Dendritic cell treated with granulocyte-macrophage colony-stimulating factor and Interleukin-4, amounts not matched to agents 40 ng/mL and 50 ng/mL, for 4 days (primary cell): ENCODE results near the gene PLAGL1.
"Not testable (repeated sequence)": the region's sequence is repeated elsewhere in the genome, so short reads cannot be mapped to it uniquely, and the experiment has no call there.

Source experiments
- H3K27ac Mint-ChIP-seq: one replicate; pipeline ENCODE4 v1.8.0; 2022; ENCODE audit warnings: mild to moderate bottlenecking, mixed read lengths
- H3K27me3 Mint-ChIP-seq: one replicate; pipeline ENCODE4 v1.8.0; 2022; ENCODE audit warnings: mild to moderate bottlenecking, mixed read lengths
- H3K36me3 Mint-ChIP-seq: one replicate; pipeline ENCODE4 v1.8.0; 2022; ENCODE audit warnings: low read depth, mixed read lengths
- H3K4me1 Mint-ChIP-seq: one replicate; pipeline ENCODE4 v1.8.0; 2022; ENCODE audit warnings: low read depth, mixed read lengths
- H3K4me3 Mint-ChIP-seq: one replicate; pipeline ENCODE4 v1.8.0; 2022; ENCODE audit warnings: mild to moderate bottlenecking, moderate library complexity, mixed read lengths
- H3K9me3 Mint-ChIP-seq: one replicate; pipeline ENCODE4 v1.8.0; 2022; ENCODE audit warnings: mixed read lengths
- intact Hi-C: fragments of 100-400 bp; cut with micrococcal nuclease; formaldehyde crosslinking; loops from one replicate; pipeline ENCODE4 v1.15.0; 2022

The PLAGL1 gene

DNA sequence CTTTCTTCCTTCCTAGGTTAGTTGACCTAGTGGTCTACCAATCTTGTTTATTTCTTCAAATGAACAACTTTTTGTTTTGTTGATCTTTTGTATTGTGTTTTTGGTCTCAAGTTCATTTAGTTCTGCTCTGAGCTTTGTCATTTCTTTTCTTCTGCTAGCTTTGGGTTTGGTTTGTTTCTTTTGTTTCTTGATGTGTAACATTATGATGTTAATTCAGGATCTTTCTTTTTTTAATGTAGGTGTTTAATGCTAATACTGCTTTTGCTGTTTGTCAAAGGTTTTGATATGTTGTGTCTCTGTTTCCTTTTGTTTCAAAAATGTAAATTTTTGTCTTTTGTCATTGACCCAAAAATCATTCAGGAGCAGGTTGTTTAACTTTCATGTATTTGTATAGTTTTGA lies 78.1 kb downstream of the PLAGL1 start:
- peaks cover 30% of the 10 kb centered on the region for H3K9me3 Mint-ChIP-seq
- H3K27me3 Mint-ChIP-seq, result no peaks in the 10 kb centered on the region
- H3K36me3 Mint-ChIP-seq, result no peaks in the 10 kb centered on the region
- H3K27ac Mint-ChIP-seq, result no peak overlapping the region
- H3K4me1 Mint-ChIP-seq, result peaks cover 5% of the 10 kb centered on the region
- H3K4me3 Mint-ChIP-seq, result no peak overlapping the region
- intact Hi-C loops, result no loop called here

DNA sequence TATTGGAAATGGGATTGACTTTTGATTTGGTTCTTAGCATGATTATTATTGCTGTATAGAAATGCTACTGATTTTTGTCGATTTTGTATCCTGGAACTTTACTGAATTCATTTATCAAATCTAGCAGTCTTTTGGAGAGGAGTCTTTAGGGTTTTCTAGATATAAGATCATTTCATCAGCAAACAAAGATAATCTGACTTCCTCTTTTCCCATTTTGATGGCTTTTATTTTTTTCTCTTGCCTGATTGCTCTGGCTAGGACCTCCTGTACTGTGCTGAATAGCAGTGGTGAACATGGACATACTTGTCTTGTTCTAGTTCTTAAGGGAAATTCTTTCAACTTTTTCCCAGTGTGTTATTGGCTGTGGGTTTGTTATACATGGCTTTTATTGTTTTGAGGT lies 79.2 kb downstream of the PLAGL1 start:
- intact Hi-C loops, result no loop called here
- Mint-ChIP-seq H3K27me3 (no peaks in the 10 kb centered on the region), H3K27ac (no peak overlapping the region), H3K9me3 (peaks cover 30% of the 10 kb centered on the region), H3K4me1 (peaks cover 5% of the 10 kb centered on the region), H3K4me3 (no peak overlapping the region), H3K36me3 (no peaks in the 10 kb centered on the region)

GRCh38 chr6:143917026-143917425 lies 91.0 kb downstream of the PLAGL1 start:
- H3K4me1 Mint-ChIP-seq, H3K27me3 Mint-ChIP-seq, intact Hi-C loops, H3K4me3 Mint-ChIP-seq, H3K27ac Mint-ChIP-seq: not testable (repeated sequence)
- Mint-ChIP-seq H3K36me3 (peaks cover 11% of the 10 kb centered on the region), H3K9me3 (peaks cover 32% of the 10 kb centered on the region)

DNA sequence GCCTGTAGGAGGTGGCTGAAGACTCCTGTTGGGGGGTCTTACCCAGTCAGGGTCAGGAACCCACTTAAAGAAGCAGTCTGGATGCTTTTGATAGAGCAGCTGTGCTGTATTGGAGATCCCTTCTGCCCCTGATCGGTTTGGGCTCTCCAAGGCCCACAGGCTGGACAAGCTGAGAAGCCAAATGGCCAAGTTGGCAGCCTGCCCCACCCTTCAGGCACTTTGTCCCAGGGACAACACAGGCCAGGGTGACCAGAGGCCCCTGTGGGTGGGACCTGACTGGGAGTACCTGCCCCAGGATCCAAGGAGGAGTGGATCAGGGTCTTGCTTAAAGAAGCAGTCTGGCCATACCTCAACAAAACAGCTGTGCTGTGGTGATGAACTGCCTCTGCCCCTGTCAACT lies 95.4 kb downstream of the PLAGL1 start:
- H3K27me3 Mint-ChIP-seq, result no peaks in the 10 kb centered on the region
- no peaks in the 10 kb centered on the region for H3K36me3 Mint-ChIP-seq
- H3K27ac Mint-ChIP-seq, result no peak overlapping the region
- H3K4me3 Mint-ChIP-seq, result no peak overlapping the region
- H3K4me1 Mint-ChIP-seq, result no peaks in the 10 kb centered on the region
- H3K9me3 Mint-ChIP-seq, result peaks cover 42% of the 10 kb centered on the region
- intact Hi-C loops, result no loop called here

GRCh38 chr6:143911028-143911427 lies 97.0 kb downstream of the PLAGL1 start:
- intact Hi-C loops, result no loop called here
- Mint-ChIP-seq H3K9me3 (peaks cover 33% of the 10 kb centered on the region), H3K27ac (no peak overlapping the region), H3K36me3 (no peaks in the 10 kb centered on the region), H3K27me3 (no peaks in the 10 kb centered on the region), H3K4me3 (no peak overlapping the region), H3K4me1 (no peaks in the 10 kb centered on the region)

DNA sequence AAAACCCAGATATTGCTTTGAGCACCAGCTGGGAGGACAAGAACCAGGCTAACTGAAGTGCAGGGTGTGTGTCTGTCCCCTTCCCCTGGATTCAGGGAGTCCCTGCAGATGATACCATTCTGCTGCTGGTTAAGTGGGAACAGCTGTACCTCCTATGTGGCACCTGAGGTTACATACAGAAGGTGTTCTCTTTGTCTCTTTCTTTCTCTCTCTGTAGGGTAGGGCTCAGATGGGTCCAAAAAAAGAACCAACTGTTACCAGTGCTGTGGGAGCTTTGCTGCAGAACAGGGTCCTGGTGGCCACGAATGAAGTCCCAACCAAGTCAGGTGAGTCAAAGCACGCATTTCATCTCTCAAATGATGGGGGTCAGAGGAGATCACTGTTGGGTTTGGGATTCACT lies 105.2 kb downstream of the PLAGL1 start:
- intact Hi-C loops, result no loop called here
- H3K4me3 Mint-ChIP-seq, result no peak overlapping the region
- no peaks in the 10 kb centered on the region for H3K27me3 Mint-ChIP-seq
- H3K9me3 Mint-ChIP-seq, result no peaks in the 10 kb centered on the region
- H3K4me1 Mint-ChIP-seq, result no peaks in the 10 kb centered on the region
- H3K36me3 Mint-ChIP-seq, result no peaks in the 10 kb centered on the region
- no peak overlapping the region for H3K27ac Mint-ChIP-seq

GRCh38 chr6:143901885-143902750 lies 105.9 kb downstream of the PLAGL1 start:
- H3K36me3 Mint-ChIP-seq, result no peaks in the 10 kb centered on the region
- H3K27me3 Mint-ChIP-seq, result no peaks in the 10 kb centered on the region
- intact Hi-C loops, result no loop called here
- no peak overlapping the region for H3K4me3 Mint-ChIP-seq
- no peaks in the 10 kb centered on the region for H3K9me3 Mint-ChIP-seq
- peaks cover 6% of the 10 kb centered on the region for H3K4me1 Mint-ChIP-seq
- no peak overlapping the region for H3K27ac Mint-ChIP-seq

DNA sequence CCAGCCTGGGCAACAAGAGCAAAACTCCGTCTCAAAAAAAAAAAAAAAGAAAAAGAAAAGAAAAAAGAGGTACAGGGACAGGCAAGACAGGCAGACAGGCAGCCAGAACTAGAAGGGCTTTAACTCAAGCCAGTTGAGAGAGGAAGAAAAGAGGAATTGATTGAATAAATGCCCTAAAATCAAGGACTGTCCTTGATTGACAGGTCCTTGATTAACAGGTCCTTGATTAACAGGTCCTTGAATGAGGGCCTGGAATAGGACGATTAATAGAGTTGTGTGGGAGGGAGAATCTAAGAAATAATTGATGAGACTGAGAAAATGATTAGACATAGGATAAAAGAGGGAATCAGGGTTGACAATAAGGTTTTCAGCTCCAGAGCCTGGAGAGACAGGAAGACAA lies 107.7 kb downstream of the PLAGL1 start:
- Mint-ChIP-seq H3K9me3 (no peaks in the 10 kb centered on the region), H3K4me3 (no peak overlapping the region), H3K4me1 (peaks cover 6% of the 10 kb centered on the region), H3K36me3 (no peaks in the 10 kb centered on the region), H3K27ac (no peak overlapping the region), H3K27me3 (no peaks in the 10 kb centered on the region)
- intact Hi-C loops, result no loop called here

- H3K27ac Mint-ChIP-seq, result no peak overlapping the region
- H3K4me3 Mint-ChIP-seq, result no peak overlapping the region
- H3K36me3 Mint-ChIP-seq, result no peaks in the 10 kb centered on the region
- intact Hi-C loops, result no loop called here
- peaks cover 6% of the 10 kb centered on the region for H3K4me1 Mint-ChIP-seq
- no peaks in the 10 kb centered on the region for H3K9me3 Mint-ChIP-seq
- H3K27me3 Mint-ChIP-seq, result no peaks in the 10 kb centered on the region
Observed at GRCh38 chr6:143896126-143896860, 111.8 kb downstream of the PLAGL1 start.

- no peaks in the 10 kb centered on the region for H3K27me3 Mint-ChIP-seq
- intact Hi-C loops, result no loop called here
Observed at GRCh38 chr6:143894655-143895054, 113.4 kb downstream of the PLAGL1 start.

More at GRCh38 chr6:143894655-143895054, 113.4 kb downstream of the PLAGL1 start:
- no peak overlapping the region for H3K4me3 Mint-ChIP-seq
- H3K27ac Mint-ChIP-seq, result no peak overlapping the region
- no peaks in the 10 kb centered on the region for H3K9me3 Mint-ChIP-seq
- no peaks in the 10 kb centered on the region for H3K36me3 Mint-ChIP-seq
- peaks cover 6% of the 10 kb centered on the region for H3K4me1 Mint-ChIP-seq
